ENCODE data around the gene DGLUCY.
A peak's percentile ranks its signal among the peaks of the same experiment; 100 is the strongest.
"Not testable (repeated sequence)": the region's sequence is repeated elsewhere in the genome, so short reads cannot be mapped to it uniquely, and the experiment has no call there.

The DGLUCY gene

GRCh38 chr14:91238085-91238484 is 124.2 kb downstream of the DGLUCY start:
- DNase-seq = no peak

- no peak for DNase-seq
These were observed 124.8 kb downstream of the DGLUCY start for GRCh38 chr14:91238661-91239060.

- peak; percentile 55 for DNase-seq
These were observed 128.0 kb downstream of the DGLUCY start for GRCh38 chr14:91241863-91242262.

GRCh38 chr14:91242635-91243034 is 128.8 kb downstream of the DGLUCY start:
- DNase-seq = no peak

GRCh38 chr14:91243074-91243471 is 129.2 kb downstream of the DGLUCY start:
- DNase-seq = no peak

GRCh38 chr14:91244501-91244901 is 130.6 kb downstream of the DGLUCY start, which contains the start of gene GPR68:
Gene GPR68 (minus strand): TSS chr14:91244704. CDS start chr14:91235050, 9,654 bp downstream.
- DNase-seq = peak; percentile 41

- DNase-seq = peak; percentile 88
These were observed 131.2 kb downstream of the DGLUCY start for GRCh38 chr14:91245029-91245428.

GRCh38 chr14:91245616-91246015 is 131.7 kb downstream of the DGLUCY start:
- DNase-seq = not testable (repeated sequence)

- DNase-seq = peak; percentile 90
These were observed 132.4 kb downstream of the DGLUCY start for GRCh38 chr14:91246051-91246852.

GRCh38 chr14:91249841-91250616 is 136.2 kb downstream of the DGLUCY start:
- peak; percentile 75 for DNase-seq

- DNase-seq = no peak
These were observed 137.0 kb downstream of the DGLUCY start for GRCh38 chr14:91250912-91251311.

GRCh38 chr14:91252871-91253794 is 139.3 kb downstream of the DGLUCY start:
- peak; percentile 69 for DNase-seq

- no peak for DNase-seq
These were observed 140.0 kb downstream of the DGLUCY start for GRCh38 chr14:91253795-91254323.

GRCh38 chr14:91254461-91254860 is 140.6 kb downstream of the DGLUCY start:
- DNase-seq = peak; percentile 45

GRCh38 chr14:91255026-91255695 is 141.3 kb downstream of the DGLUCY start:
- DNase-seq = no peak

- DNase-seq = no peak
These were observed 142.8 kb downstream of the DGLUCY start for GRCh38 chr14:91256661-91257060.

- no peak for DNase-seq
These were observed 143.6 kb downstream of the DGLUCY start for GRCh38 chr14:91257328-91258010.

GRCh38 chr14:91258011-91258618 is 144.2 kb downstream of the DGLUCY start:
- DNase-seq = no peak

GRCh38 chr14:91258876-91259275 is 145.0 kb downstream of the DGLUCY start:
- DNase-seq = no peak

GRCh38 chr14:91261115-91261514 is 147.2 kb downstream of the DGLUCY start:
- peak; percentile 58 for DNase-seq

- no peak for DNase-seq
These were observed 148.2 kb downstream of the DGLUCY start for GRCh38 chr14:91261986-91262549.
